ENCODE measurements around the gene UHMK1. TPM values are rescaled to one million over a fixed set of nuclear protein-coding genes. Genes with fewer than 3 reads are reported as not detected.
A peak's percentile ranks its signal among the peaks of the same experiment; 100 is the strongest.

UHMK1 gene
- total RNA-seq, 1 experiment from 2014 or later: 75.1 TPM

GRCh38 chr1:162498496-162498810 lies 835 bp downstream of the UHMK1 start:
- Histone ChIP-seq H3K4me3 (replicated peaks in 1 of 2; ENCODE audit: low read depth in 1 of 2, low read length in 2 of 2) (peak overlapping the region; percentile 81 to 90), H4K20me1 (ENCODE audit: insufficient read depth) (no peaks in the 10 kb centered on the region; the same call in 1 of the 2 replicates), H3K9ac (ENCODE audit: low read length) (peak overlapping the region; percentile 85), H2AFZ (ENCODE audit: low read depth, low read length, poor library complexity, severe bottlenecking) (no peak overlapping the region), H3K27me3 (ENCODE audit: insufficient read depth, low read length) (no peaks in the 10 kb centered on the region), H3K4me1 (ENCODE audit: control insufficient read depth in 1 of 2, insufficient read depth in 2 of 2, low read length in 2 of 2) (peaks cover 9 to 14% of the 10 kb centered on the region in 2 experiments), H3K27ac (ENCODE audit: low read depth, low read length) (peak overlapping the region; percentile 79; the same call in 1 of the 2 replicates), H3K36me3 (ENCODE audit: control insufficient read depth in 1 of 2, insufficient read depth in 2 of 2, low read length in 2 of 2) (peaks cover 13 to 18% of the 10 kb centered on the region in 2 experiments; a peak in 3 of 4 replicates), H3K9me2 (ENCODE audit: insufficient read depth) (no peaks in the 10 kb centered on the region), H3K9me3 (ENCODE audit: control insufficient read depth in 1 of 2, insufficient read depth in 1 of 2, low read depth in 1 of 2, low read length in 2 of 2) (no peaks in the 10 kb centered on the region), H3K4me2 (ENCODE audit: low read length) (peak overlapping the region; percentile 94), H3K79me2 (ENCODE audit: insufficient read depth, low read length) (peaks cover 61% of the 10 kb centered on the region)
- BruUV-seq (replicated peaks): no TSS peak
- ATAC-seq (0 out of 2 replicates have a peak, but pooled peaks have one; percentile 4), DNase-seq (ENCODE audit: low read depth, low spot score) (no peak)
- ChIA-PET CTCF (no interaction called here), POLR2A (no interaction called here), RAD21 (ENCODE audit: low non-redundant PET in 1 of 2, low total read pairs in 2 of 2, uncharacterized antibody in 2 of 2, unreplicated experiment in 2 of 2) (no interaction called here)
- intact Hi-C loops (cut with micrococcal nuclease): loop anchor here (10.0 kb wide), 1 partner anchor 144 kb away; no protein-coding TSS in a partner anchor
- TF ChIP-seq CBX3 (IDR thresholded peaks at IDR 0.05; ENCODE audit: low read depth) (no peak), ATF3 (IDR thresholded peaks at IDR 0.05) (no peak), ZNF274 (IDR thresholded peaks at IDR 0.05; ENCODE audit: low read depth, low read length) (no peak), EZH2phosphoT487 (IDR thresholded peaks at IDR 0.05; ENCODE audit: borderline replicate concordance) (no peak), JUND (IDR thresholded peaks at IDR 0.05) (no peak), ZFX (IDR thresholded peaks at IDR 0.05) (no peak), POLR2A (IDR thresholded peaks at IDR 0.05; ENCODE audit: borderline replicate concordance, extremely low read depth, insufficient read depth, insufficient read length) (no peak), SP1 (IDR thresholded peaks at IDR 0.05; ENCODE audit: low read depth) (no peak), ELF1 (IDR thresholded peaks at IDR 0.05; ENCODE audit: borderline replicate concordance, low read depth) (no peak), YY1 (IDR thresholded peaks at IDR 0.05; ENCODE audit: extremely low read depth, insufficient replicate concordance, low read depth, low read length) (no peak), MAX (IDR thresholded peaks at IDR 0.05) (no peak), ZBTB33 (IDR thresholded peaks at IDR 0.05; ENCODE audit: extremely low read depth, insufficient replicate concordance, low read length) (no peak), EGR1 (IDR thresholded peaks at IDR 0.05; ENCODE audit: low read depth) (no peak), SIN3A (IDR thresholded peaks at IDR 0.05; ENCODE audit: low read depth) (no peak), SRF (IDR thresholded peaks at IDR 0.05; ENCODE audit: low read depth) (no peak), POLR2AphosphoS5 (IDR thresholded peaks at IDR 0.05; ENCODE audit: low read depth, low read length) (no peak), CTCF (IDR thresholded peaks at IDR 0.05 in 2 of 3, conservative IDR thresholded peaks at IDR 0.05 in 1 of 3; ENCODE audit: borderline replicate concordance in 1 of 3, insufficient read depth in 1 of 3, low read depth in 2 of 3, low read length in 2 of 3) (no peak), RAD21 (IDR thresholded peaks at IDR 0.05; ENCODE audit: low read depth) (no peak), CEBPB (IDR thresholded peaks at IDR 0.05; ENCODE audit: low read depth) (no peak), REST (IDR thresholded peaks at IDR 0.05; ENCODE audit: low read depth) (no peak)

All from HCT116 (cell line).